Inferior parietal cortex (tissue), 1 donor: Measurements from ENCODE around the gene MAGEB17.

ENCODE experiments used
- DNase-seq: peaks from one replicate; pipeline ENCODE4 v3.0.0-alpha.2; 2016; ENCODE audit errors: extremely low spot score

MAGEB17 gene

GRCh38 chrX:16210061-16210460 is 42.8 kb downstream of the MAGEB17 start:
- DNase-seq, result no peak

DNA sequence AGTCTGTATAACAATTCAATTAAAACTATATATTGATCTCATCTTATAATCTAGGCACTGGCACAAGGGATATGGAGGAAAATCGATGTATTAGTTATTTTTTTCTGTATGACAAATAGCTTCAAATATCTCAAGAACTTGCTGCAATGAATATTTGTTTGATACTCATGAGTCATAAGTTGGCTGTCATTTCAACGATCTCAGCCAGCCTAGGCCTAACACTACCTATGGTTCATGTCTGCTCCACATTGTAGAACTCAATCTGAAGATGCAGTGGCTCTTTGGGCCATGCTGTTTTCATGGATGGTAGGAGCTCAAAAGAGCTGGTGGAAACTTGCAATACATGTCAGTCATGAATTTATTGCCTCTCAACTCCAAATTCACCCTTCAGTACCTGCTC is 44.7 kb downstream of the MAGEB17 start:
- no peak for DNase-seq

- DNase-seq, result peak; percentile 1
These were observed 45.2 kb downstream of the MAGEB17 start for GRCh38 chrX:16212436-16212835.

DNA sequence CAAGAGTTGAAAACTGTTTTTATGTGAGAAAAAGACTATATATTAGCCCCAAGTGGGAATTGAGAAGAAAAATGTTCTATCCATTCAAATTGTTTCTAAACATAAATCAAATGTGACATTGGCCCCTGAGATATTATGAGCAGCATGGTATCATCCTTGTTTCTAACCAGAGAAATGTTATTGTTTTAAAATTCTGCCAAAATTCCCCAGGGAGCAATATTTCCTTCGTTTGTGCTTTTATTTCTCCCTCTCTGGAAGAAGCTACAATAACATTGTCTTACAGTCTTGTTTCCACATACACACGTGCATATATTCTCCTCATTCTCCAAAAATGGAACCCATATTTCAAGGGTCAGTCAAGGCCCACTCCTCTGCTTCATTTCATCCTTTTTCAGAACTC is 46.7 kb downstream of the MAGEB17 start:
- DNase-seq, result no peak

DNA sequence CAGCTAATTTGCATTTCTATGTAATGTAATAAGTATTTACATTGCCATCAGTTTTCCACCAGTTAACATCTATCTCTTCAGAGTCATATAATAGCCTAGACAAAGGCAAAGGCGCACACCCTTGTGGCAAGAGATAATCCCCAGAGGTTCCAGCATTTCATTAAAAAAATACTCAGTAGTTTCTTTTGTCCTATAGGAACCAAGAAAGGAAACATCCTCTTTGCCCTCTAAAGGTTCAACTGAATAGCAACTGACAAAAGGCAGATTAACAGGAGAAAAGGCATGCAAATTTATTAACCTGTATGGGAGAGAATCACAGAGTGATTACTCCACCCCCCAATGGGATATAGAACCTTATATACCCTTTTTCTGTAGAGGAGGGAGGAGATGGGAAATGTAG is 48.4 kb downstream of the MAGEB17 start:
- DNase-seq, result no peak
